Sigmoid colon (tissue), 7 donors: ENCODE data around the gene ASAP2. TPM values are rescaled to one million over a fixed set of nuclear protein-coding genes. Genes with fewer than 3 reads are reported as not detected.

Experiments
- DNase-seq: peaks from one replicate; pipeline ENCODE4 v3.0.0-alpha.2; 2019
- H3K27ac ChIP-seq, 4 donors: fragments of 200-600 bp; sonication (generic); one replicate each; pipeline ENCODE4 v1.5.1; 2016 to 2019; ENCODE audit warnings: mild to moderate bottlenecking in 1 of 4
- H3K27me3 ChIP-seq, 3 donors: fragments of 200-600 bp; sonication (generic); one replicate each; pipeline ENCODE4 v1.5.1; 2019; ENCODE audit warnings: mild to moderate bottlenecking in 1 of 3
- H3K36me3 ChIP-seq, 4 donors: fragments of 200-600 bp; sonication (generic); one replicate each; pipeline ENCODE4 v1.5.1; 2016 to 2019
- H3K4me1 ChIP-seq, 4 donors: fragments of 200-600 bp; sonication (generic); one replicate each; pipeline ENCODE4 v1.5.1; 2017 to 2019
- H3K4me3 ChIP-seq, 4 donors: fragments of 200-600 bp; sonication (generic); one replicate each; pipeline ENCODE4 v1.5.1; 2017 to 2019; ENCODE audit warnings: mild to moderate bottlenecking in 2 of 4, moderate library complexity in 1 of 4
- H3K9me3 ChIP-seq, 4 donors: fragments of 200-600 bp in 3 of 4; sonication (generic) in 3 of 4; one replicate each; pipeline versions ENCODE4 v1.5.1 to v1.6.1; 2013 to 2019
- CTCF ChIP-seq, 4 experiments: fragments of 450-650 bp in 3 of 4; fragments of 200-600 bp in 1 of 4; IDR thresholded peaks; one replicate each; pipeline ENCODE4 v1.5.1; 2016 to 2019; ENCODE audit warnings: antibody characterized with exemption in 4 of 4, mild to moderate bottlenecking in 3 of 4, moderate library complexity in 2 of 4
- EP300 ChIP-seq, 4 donors: sonication (generic); formaldehyde crosslinking; IDR thresholded peaks; one replicate each; pipeline ENCODE4 v1.6.1; 2017; ENCODE audit warnings: antibody characterized with exemption in 4 of 4
- POLR2A ChIP-seq, 2 donors: fragments of 450-650 bp; IDR thresholded peaks; one replicate each; pipeline ENCODE4 v1.6.1; 2016; ENCODE audit warnings: antibody characterized with exemption in 2 of 2, mild to moderate bottlenecking in 2 of 2, moderate library complexity in 2 of 2
- POLR2AphosphoS5 ChIP-seq, 4 donors: sonication (generic); formaldehyde crosslinking; IDR thresholded peaks; one replicate each; pipeline ENCODE4 v1.6.1; 2017; ENCODE audit warnings: antibody characterized with exemption in 4 of 4
- WGBS, 2 donors: extraction: QIAGEN DNeasy Blood & Tissue Kit; methylation state at CpG; one replicate each; pipeline ENCODE4 v1.1.7; 2013; 5-methylcytosine and 5-hydroxymethylcytosine counted together
- intact Hi-C: fragments of 100-400 bp; cut with DNase I; formaldehyde crosslinking; loops from one replicate; pipeline ENCODE4 v1.15.1; 2023
- polyA plus RNA-seq, 3 donors: library from polyadenylated mRNA; stranded (reverse); fragments of 200-250 nt; gene quantifications; one replicate each; pipeline ENCODE4 v1.2.3, GENCODE V29; 2013
- total RNA-seq, 4 donors: library from RNA; depleted of rRNA; stranded (reverse); fragments of >200 nt; gene quantifications; one replicate each; pipeline ENCODE4 v1.1.0, GENCODE V29; 2016
- donor health status: healthy with polysubstance abuse.
- donor health status: Bipolar disorder and iron deficiency.
- donor health status: healthy.

The ASAP2 gene
- 10 to 100 TPM; 22.1 to 56.5 (median 26.5) TPM for total RNA-seq
- polyA plus RNA-seq: 10 to 100 TPM; 15.1 to 31.7 (median 25.8) TPM

- peak; percentile 89 for DNase-seq
- TF ChIP-seq POLR2AphosphoS5 (IDR thresholded peaks at IDR 0.05) (peak; percentile 50 to 82 (median 72)), POLR2A (IDR thresholded peaks at IDR 0.05) (no peak), EP300 (IDR thresholded peaks at IDR 0.05) (no peak), CTCF (IDR thresholded peaks at IDR 0.05) (peak; percentile 51 to 84 (median 70))
- WGBS, 2 donors: 1% methylated on average over 128 of the region's 128 CpGs
- H3K9me3 ChIP-seq: no peaks in the 10 kb centered on the region
- H3K27ac ChIP-seq: peak within 1 kb of the TSS; percentile 84 to 95 (median 90)
- H3K27me3 ChIP-seq: no peaks in the 10 kb centered on the region
- intact Hi-C loops: loop anchor here (1.0 to 5.0 kb wide), 5 partner anchors 56 to 217 kb away; partner anchors contain the start of genes CPSF3 and ITGB1BP1
- peaks cover 0 to 40% (median 22%) of the 10 kb centered on the region in 4 donors for H3K4me1 ChIP-seq
- H3K4me3 ChIP-seq: peak within 1 kb of the TSS; percentile 72 to 95 (median 82)
- H3K36me3 ChIP-seq: no peaks in the 10 kb centered on the region
Measured at GRCh38 chr2:9205963-9206948, at the start of gene ASAP2. TSS of gene ASAP2 (plus strand) at chr2:9206812. CDS start at chr2:9207105, 293 bp downstream.

- Histone ChIP-seq H3K27me3 (no peaks in the 10 kb centered on the region), H3K9me3 (no peaks in the 10 kb centered on the region), H3K27ac (no peak overlapping the region), H3K4me3 (no peak overlapping the region), H3K36me3 (no peaks in the 10 kb centered on the region), H3K4me1 (peaks cover 0 to 10% (median 2%) of the 10 kb centered on the region in 4 donors)
- WGBS, 2 donors: 85% methylated on average over 10 of the region's 10 CpGs
- no peak for DNase-seq
- TF ChIP-seq CTCF (IDR thresholded peaks at IDR 0.05) (no peak), EP300 (IDR thresholded peaks at IDR 0.05) (no peak)
- intact Hi-C loops: no loop called here
Measured at GRCh38 chr2:9158786-9159779, 47.5 kb upstream of the ASAP2 start.

GRCh38 chr2:9160732-9161131 lies 45.9 kb upstream of the ASAP2 start:
- H3K4me3 ChIP-seq: no peak overlapping the region
- TF ChIP-seq POLR2A (IDR thresholded peaks at IDR 0.05): no peak
- no peak for TF ChIP-seq CTCF (IDR thresholded peaks at IDR 0.05)
- TF ChIP-seq POLR2AphosphoS5 (IDR thresholded peaks at IDR 0.05): no peak
- no peak for TF ChIP-seq EP300 (IDR thresholded peaks at IDR 0.05)
- peaks cover 0 to 15% (median 2%) of the 10 kb centered on the region in 4 donors for H3K4me1 ChIP-seq
- no peaks in the 10 kb centered on the region for H3K36me3 ChIP-seq
- H3K9me3 ChIP-seq: no peaks in the 10 kb centered on the region
- no peaks in the 10 kb centered on the region for H3K27me3 ChIP-seq
- H3K27ac ChIP-seq: no peak overlapping the region
- intact Hi-C loops: no loop called here
- WGBS, 2 donors: 81 to 86% methylated on average over 7 of the region's 7 CpGs
- no peak for DNase-seq

- H3K4me3 ChIP-seq: no peak overlapping the region
- H3K27ac ChIP-seq: peak overlapping the region in 1 of 4 donors; percentile 9
- 90% methylated on average over 11 of the region's 11 CpGs for WGBS, 2 donors
- no peaks in the 10 kb centered on the region for H3K36me3 ChIP-seq
- no peaks in the 10 kb centered on the region for H3K27me3 ChIP-seq
- H3K9me3 ChIP-seq: no peaks in the 10 kb centered on the region
- intact Hi-C loops: no loop called here
- no peak for DNase-seq
- peaks cover 0 to 25% (median 2%) of the 10 kb centered on the region in 4 donors for H3K4me1 ChIP-seq
- no peak for TF ChIP-seq EP300 (IDR thresholded peaks at IDR 0.05)
- TF ChIP-seq CTCF (IDR thresholded peaks at IDR 0.05): no peak
- no peak for TF ChIP-seq POLR2AphosphoS5 (IDR thresholded peaks at IDR 0.05)
- TF ChIP-seq POLR2A (IDR thresholded peaks at IDR 0.05): no peak
Measured at GRCh38 chr2:9162841-9163240, 43.8 kb upstream of the ASAP2 start.
